ENCODE results near the gene ARL5C.

The ARL5C gene

GRCh38 chr17:39194985-39195524, 29.1 kb upstream of the ARL5C start:
- peaks cover 12% of the 10 kb centered on the region for H3K79me2 ChIP-seq (ENCODE audit: insufficient read depth, low read length)
- TF ChIP-seq CTCF (IDR thresholded peaks at IDR 0.05; ENCODE audit: insufficient read depth, low read length, poor library complexity, severe bottlenecking): no peak
- H3K9me2 ChIP-seq (replicated peaks; ENCODE audit: insufficient read depth, low read length): no peaks in the 10 kb centered on the region
- no peaks in the 10 kb centered on the region for H3K9me3 ChIP-seq (ENCODE audit: insufficient read depth, low read length)
- H3K36me3 ChIP-seq (ENCODE audit: low read length): no peaks in the 10 kb centered on the region
- H3K9ac ChIP-seq (ENCODE audit: low read length): no peak overlapping the region
- no peak overlapping the region for H3K4me3 ChIP-seq (ENCODE audit: insufficient read depth, low read length, poor library complexity, severe bottlenecking)
- H3K27me3 ChIP-seq (ENCODE audit: low read length): no peaks in the 10 kb centered on the region
- no peaks in the 10 kb centered on the region for H4K20me1 ChIP-seq (ENCODE audit: low read depth, low read length)
- no peak overlapping the region for H3K4me2 ChIP-seq (ENCODE audit: low read depth, low read length, poor library complexity, severe bottlenecking)
- H2AFZ ChIP-seq (ENCODE audit: low read depth, low read length, severe bottlenecking): no peak overlapping the region
- H3K27ac ChIP-seq (ENCODE audit: low read depth, low read length): no peak overlapping the region
- H3F3A ChIP-seq (ENCODE audit: insufficient read depth): peaks cover 16% of the 10 kb centered on the region

GRCh38 chr17:39194089-39194984, 28.4 kb upstream of the ARL5C start:
- Histone ChIP-seq H3K4me2 (ENCODE audit: low read depth, low read length, poor library complexity, severe bottlenecking) (no peak overlapping the region), H3K79me2 (ENCODE audit: insufficient read depth, low read length) (peaks cover 11% of the 10 kb centered on the region), H4K20me1 (ENCODE audit: low read depth, low read length) (no peaks in the 10 kb centered on the region), H3K9me2 (replicated peaks; ENCODE audit: insufficient read depth, low read length) (no peaks in the 10 kb centered on the region), H3K4me3 (ENCODE audit: insufficient read depth, low read length, poor library complexity, severe bottlenecking) (no peak overlapping the region), H2AFZ (ENCODE audit: low read depth, low read length, severe bottlenecking) (no peak overlapping the region), H3K36me3 (ENCODE audit: low read length) (no peaks in the 10 kb centered on the region), H3K9ac (ENCODE audit: low read length) (no peak overlapping the region), H3K9me3 (ENCODE audit: insufficient read depth, low read length) (no peaks in the 10 kb centered on the region), H3K27ac (ENCODE audit: low read depth, low read length) (no peak overlapping the region), H3K27me3 (ENCODE audit: low read length) (no peaks in the 10 kb centered on the region), H3F3A (ENCODE audit: insufficient read depth) (peaks cover 13% of the 10 kb centered on the region)
- TF ChIP-seq CTCF (IDR thresholded peaks at IDR 0.05; ENCODE audit: insufficient read depth, low read length, poor library complexity, severe bottlenecking): peak; percentile 31
- TF ChIP-seq EZH2phosphoT487 (conservative IDR thresholded peaks at IDR 0.05; ENCODE audit: low read length): no peak

GRCh38 chr17:39193346-39193745, 27.4 kb upstream of the ARL5C start:
- no peak for TF ChIP-seq EZH2phosphoT487 (conservative IDR thresholded peaks at IDR 0.05; ENCODE audit: low read length)
- no peak for TF ChIP-seq CTCF (IDR thresholded peaks at IDR 0.05; ENCODE audit: insufficient read depth, low read length, poor library complexity, severe bottlenecking)
- Histone ChIP-seq H3K4me3 (ENCODE audit: insufficient read depth, low read length, poor library complexity, severe bottlenecking) (no peak overlapping the region), H3F3A (ENCODE audit: insufficient read depth) (peaks cover 5% of the 10 kb centered on the region), H4K20me1 (ENCODE audit: low read depth, low read length) (no peaks in the 10 kb centered on the region), H2AFZ (ENCODE audit: low read depth, low read length, severe bottlenecking) (no peak overlapping the region), H3K9me2 (replicated peaks; ENCODE audit: insufficient read depth, low read length) (no peaks in the 10 kb centered on the region), H3K9ac (ENCODE audit: low read length) (no peak overlapping the region), H3K79me2 (ENCODE audit: insufficient read depth, low read length) (peaks cover 11% of the 10 kb centered on the region), H3K9me3 (ENCODE audit: insufficient read depth, low read length) (no peaks in the 10 kb centered on the region), H3K27me3 (ENCODE audit: low read length) (no peaks in the 10 kb centered on the region), H3K27ac (ENCODE audit: low read depth, low read length) (no peak overlapping the region), H3K36me3 (ENCODE audit: low read length) (no peaks in the 10 kb centered on the region), H3K4me2 (ENCODE audit: low read depth, low read length, poor library complexity, severe bottlenecking) (no peak overlapping the region)

Measured in SU-DHL-6 (cell line).